ENCODE data around the gene CD300A.
A peak's percentile ranks its signal among the peaks of the same experiment; 100 is the strongest.
"Not testable (repeated sequence)": the region's sequence is repeated elsewhere in the genome, so short reads cannot be mapped to it uniquely, and the experiment has no call there.

CD300A gene

GRCh38 chr17:74485022-74485743 is 18.7 kb downstream of the CD300A start:
- DNase-seq: no peak

- no peak for DNase-seq
Observed at GRCh38 chr17:74485841-74486240, 19.4 kb downstream of the CD300A start.

DNA sequence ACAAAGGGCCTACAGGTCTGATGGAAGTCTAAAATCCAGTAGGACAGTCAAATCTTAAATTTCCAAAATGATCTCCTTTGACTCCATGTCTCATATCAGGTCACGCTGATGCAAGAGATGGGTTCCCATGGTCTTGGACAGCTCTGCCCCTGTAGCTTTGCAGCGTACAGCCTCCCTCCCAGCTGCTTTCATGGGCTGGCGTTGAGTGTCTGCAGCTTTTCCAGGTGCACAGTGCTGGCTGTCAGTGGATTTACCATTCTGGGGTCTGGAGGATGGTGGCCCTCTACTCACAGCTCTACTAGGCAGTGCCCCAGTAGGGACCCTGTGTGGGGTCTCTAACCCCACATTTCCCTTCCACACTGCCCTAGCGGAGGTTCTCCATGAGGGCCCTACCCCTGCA is 21.8 kb downstream of the CD300A start:
- DNase-seq: not testable (repeated sequence)

GRCh38 chr17:74490716-74491115 is 24.3 kb downstream of the CD300A start:
- no peak for DNase-seq

GRCh38 chr17:74491626-74492025 is 25.2 kb downstream of the CD300A start:
- peak; percentile 19 for DNase-seq

- peak; percentile 79 for DNase-seq
Observed at GRCh38 chr17:74493331-74493833, 26.9 kb downstream of the CD300A start.

- no peak for DNase-seq
Observed at GRCh38 chr17:74497471-74497870, 31.0 kb downstream of the CD300A start.

GRCh38 chr17:74499992-74500391 is 33.6 kb downstream of the CD300A start:
- DNase-seq: no peak

- no peak for DNase-seq
Observed at GRCh38 chr17:74502861-74503260, 36.4 kb downstream of the CD300A start.

- DNase-seq: not testable (repeated sequence)
Observed at GRCh38 chr17:74503949-74504348, 37.5 kb downstream of the CD300A start.

DNA sequence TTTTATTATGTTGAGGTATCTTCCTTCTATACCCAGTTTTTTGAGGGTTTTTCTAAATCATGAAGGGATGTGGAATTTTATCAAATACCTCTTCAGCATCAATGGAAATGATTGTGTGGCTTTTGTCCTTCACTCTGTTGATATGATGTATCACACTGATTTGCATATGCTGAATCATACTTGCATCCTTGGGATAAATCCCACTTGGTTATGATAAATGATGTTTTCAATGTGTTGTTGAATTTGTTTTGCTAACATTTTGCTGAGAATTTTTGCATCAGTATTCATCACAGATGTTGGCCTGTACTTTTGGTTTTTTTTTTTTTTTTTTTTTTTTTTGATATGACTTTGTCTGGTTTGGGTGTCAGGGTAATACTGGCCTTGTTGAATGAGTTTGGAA is 41.7 kb downstream of the CD300A start:
- DNase-seq: no peak

- DNase-seq: no peak
Observed at GRCh38 chr17:74512036-74512435, 45.6 kb downstream of the CD300A start.

GRCh38 chr17:74512624-74513091 is 46.2 kb downstream of the CD300A start:
- peak; percentile 66 for DNase-seq

DNA sequence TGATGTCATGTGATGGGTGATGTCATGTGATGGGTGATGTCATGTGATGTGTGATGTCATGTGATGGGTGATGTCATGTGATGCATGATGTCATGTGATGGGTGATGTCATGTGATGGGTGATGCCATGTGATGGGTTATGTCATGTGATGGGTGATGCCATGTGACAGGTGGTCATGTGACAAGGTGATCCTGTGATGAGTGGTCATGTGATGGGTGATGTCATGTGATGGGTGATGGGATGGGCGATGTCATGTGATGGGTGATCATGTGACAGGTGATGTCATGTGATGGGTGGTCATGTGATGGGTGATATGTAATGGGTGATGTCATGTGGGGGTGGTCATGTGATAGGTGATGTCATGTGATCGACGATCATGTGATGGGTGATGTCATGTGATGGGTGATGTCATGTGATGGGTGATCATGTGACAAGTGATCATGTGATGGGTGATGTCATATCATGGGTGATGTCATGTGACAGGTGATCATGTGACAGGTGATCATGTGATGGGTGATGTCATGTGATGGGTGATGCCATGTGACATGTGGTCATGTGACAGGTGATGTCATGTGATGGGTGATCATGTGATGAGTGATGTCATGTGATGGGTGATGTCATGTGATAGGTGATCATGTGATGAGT is 47.7 kb downstream of the CD300A start:
- DNase-seq: peak; percentile 63

- DNase-seq: no peak
Observed at GRCh38 chr17:74514632-74515334, 48.3 kb downstream of the CD300A start.

GRCh38 chr17:74515941-74516340 is 49.5 kb downstream of the CD300A start:
- no peak for DNase-seq

DNA sequence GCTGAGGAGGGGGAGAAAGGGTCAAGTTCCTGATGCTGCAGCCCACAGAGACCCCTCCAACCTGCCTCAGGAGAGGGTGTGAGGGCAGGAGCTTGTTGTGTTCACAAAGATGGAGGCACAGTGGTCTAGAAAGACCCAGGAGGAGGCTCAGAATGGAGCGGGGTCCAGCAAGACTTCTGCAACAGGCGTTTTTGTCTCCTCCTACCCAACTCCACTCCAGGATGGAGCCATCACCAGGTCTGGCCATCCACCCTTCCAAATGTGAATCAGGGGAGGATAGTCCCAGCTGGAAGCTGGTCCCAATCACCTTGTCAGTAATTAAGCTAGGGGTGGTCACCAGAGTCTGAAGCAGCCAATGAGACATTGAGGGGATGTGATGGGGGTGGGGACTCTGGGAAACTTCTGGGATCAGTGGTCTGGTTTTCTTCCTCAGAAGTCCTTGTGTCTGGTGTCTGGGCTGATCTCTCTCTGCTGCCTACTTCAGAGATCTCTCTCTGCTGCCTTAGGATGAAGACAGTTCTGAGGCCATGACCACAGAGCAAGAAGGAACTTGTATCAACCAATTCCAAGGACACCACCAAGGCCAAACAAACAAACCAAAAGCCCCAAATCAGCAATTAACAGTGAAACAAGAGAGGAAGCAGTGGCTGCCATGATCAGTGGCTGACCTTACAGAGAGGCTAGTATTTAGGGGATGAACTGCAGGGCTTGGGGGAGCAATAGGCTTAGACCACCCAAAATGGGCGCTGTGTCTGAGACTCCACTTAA is 50.3 kb downstream of the CD300A start:
- DNase-seq: no peak

- not testable (repeated sequence) for DNase-seq
Observed at GRCh38 chr17:74518413-74518981, 52.1 kb downstream of the CD300A start.

- peak; percentile 52 for DNase-seq
Observed at GRCh38 chr17:74520016-74520434, 53.6 kb downstream of the CD300A start.

- DNase-seq: no peak
Observed at GRCh38 chr17:74520790-74521480, 54.5 kb downstream of the CD300A start.

DNA sequence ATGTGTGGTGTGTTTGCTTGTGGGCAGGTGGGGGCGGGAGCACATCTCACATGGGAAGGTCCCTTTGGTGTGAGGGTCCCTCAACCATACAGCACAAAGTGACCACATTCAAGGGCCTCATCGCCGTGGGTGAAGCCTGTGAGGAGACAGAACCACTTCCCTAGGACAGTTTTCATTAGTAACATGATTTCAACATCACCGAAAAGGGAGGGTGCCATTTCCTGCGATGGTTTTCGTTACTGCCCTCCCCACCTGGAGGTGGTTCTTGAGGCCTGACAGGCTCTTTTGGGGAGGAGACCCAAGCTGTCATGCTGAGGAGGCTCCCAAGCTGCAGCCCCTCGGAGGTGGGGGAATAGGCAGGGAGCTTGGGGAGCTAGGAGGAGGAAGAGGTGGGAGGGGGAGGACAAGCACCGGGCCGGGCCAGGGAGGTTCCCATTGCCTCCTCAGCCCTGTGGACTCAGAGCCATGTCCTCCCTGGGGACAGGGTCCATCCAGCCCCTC is 55.3 kb downstream of the CD300A start:
- DNase-seq: no peak

All from OCI-M1 (cell line).